Measurements from ENCODE around the gene MYO1H. TPM values are rescaled to one million over a fixed set of nuclear protein-coding genes. Genes with fewer than 3 reads are reported as not detected.
"Not testable (repeated sequence)": the region's sequence is repeated elsewhere in the genome, so short reads cannot be mapped to it uniquely, and the experiment has no call there.

MYO1H gene
- total RNA-seq, 1 donor from 2014 or later = not detected

DNA sequence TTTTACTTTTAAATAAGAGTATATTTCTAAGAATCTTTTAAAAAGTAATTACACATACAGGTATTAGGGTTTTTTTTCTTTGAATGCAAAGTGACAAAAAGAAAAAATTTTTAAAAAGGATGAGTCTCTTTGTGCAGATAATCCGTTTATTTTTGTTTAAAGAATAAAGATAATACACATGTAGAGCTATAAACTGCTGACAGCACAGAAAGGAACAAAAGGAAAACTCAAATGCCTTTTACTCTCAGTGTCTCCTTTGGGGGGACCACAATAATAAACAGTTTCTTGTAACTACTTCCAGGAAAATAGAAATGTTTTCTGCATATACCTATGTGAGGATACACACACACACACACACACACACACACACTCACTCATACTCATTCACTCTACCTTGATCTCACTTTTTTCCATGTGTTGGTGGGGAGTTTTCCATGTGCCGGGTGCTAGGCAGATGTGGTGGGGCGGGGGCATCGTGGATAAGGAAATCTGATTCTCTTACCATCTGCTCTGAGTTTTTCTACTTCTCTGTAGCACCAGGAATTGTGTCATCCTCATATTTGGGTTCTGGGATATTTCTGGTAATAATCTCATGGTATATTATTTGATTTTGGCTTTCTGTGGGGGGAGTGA lies 71.3 kb downstream of the MYO1H start:
- no peak for DNase-seq (ENCODE audit: low read depth, low spot score)

DNA sequence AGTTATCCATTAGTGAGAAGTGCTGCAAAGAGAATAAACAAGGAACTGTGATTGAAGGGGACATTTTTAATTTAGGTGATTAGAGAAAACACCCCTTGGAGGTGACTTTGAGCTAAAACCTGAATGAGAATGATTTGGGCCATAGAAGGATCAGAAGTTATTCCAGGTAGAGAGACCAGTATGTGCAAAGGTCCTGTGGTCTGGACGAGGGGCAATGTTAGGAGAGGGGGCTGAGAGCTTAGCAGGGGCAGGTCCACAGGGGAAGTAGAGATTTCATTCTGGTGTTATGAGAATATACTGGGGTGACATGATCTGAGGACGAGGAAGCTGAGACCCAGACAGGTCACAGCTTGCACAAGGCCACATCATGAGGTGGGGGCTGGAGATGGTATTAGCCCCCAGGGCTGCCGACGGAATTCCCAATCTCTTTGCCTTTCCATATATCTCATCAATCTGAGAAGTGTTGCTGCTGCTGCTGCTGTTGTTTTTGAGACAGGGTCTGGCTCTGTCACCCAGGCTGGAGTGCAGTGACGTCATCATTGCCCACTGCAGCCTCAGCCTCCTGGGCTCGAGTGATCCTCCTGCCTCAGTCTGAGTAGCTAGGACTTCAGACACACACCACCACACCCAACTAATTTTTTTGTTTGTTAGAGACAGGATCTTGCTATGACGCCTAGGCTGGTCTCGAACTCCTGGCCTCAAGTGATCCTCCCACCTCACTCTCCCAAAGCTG lies 73.8 kb downstream of the MYO1H start:
- no peak for DNase-seq (ENCODE audit: low read depth, low spot score)

DNA sequence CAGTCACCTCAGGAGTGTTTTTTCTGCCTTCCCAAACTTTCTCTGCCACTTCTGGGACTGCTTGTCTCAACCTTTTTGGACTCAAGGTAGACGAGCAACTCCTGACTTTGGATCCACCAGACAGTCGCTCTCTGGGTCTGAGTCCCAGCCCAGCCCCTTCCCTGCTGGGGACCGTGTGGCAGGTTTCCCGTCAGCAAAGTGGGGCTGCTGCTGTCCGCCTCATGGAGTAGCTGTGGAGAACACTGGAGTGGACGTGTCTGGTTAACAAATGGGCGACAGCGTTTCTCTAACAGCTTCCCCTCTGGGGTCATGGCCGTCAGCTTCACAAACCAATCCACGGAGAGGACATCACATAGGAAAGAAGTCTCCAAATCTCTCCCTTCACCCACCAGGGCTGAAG lies 74.6 kb downstream of the MYO1H start:
- DNase-seq (ENCODE audit: low read depth, low spot score) = no peak

DNA sequence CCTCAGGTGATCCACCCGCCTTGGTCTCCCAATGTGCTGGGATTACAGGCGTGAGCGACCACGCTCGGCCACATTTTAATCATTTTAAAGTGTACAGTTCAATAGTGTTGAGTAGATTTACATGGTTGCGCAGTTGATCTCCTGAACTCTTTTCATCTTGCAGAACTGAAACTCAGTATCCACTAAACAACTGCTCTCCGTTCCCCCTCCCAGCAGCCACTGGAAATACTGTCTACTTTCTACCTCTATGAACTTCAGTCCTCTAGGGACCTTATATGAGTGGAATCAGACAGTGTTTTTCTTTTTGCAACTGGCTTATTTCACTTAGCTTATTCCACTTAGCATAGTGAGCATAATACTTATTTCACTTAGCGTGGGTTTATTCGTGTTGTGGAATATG lies 75.7 kb downstream of the MYO1H start:
- no peak for DNase-seq (ENCODE audit: low read depth, low spot score)

DNA sequence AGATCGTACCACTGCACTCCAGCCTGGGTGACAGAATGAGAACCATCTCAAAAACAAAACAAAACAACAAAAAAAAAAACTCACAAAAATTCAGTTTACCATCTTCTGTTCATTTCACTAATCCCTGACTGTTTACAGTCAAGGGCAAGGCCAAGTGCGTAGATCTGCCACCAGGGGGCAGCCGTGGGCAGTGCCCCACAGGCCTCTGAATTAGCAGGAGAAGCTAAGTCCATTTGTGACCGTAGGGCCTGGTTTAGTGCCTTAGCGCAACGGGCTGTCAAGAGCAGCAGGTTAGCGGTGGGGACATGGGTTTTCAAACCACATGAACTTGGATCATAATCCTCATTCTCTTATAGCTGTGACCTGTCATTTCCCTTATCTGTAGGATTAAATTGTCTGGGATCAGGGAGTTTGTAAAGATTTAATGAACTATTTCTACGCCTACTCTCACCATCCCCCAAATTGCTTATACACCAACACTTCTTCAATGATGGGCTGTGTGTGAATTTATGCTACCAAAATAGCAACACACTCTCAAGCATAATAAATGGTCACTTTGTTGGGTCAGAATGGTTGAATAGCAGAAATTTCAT lies 80.4 kb downstream of the MYO1H start:
- DNase-seq (ENCODE audit: low read depth, low spot score) = peak; percentile 49

GRCh38 chr12:109428804-109429203 lies 81.1 kb downstream of the MYO1H start:
- DNase-seq (ENCODE audit: low read depth, low spot score) = not testable (repeated sequence)

DNA sequence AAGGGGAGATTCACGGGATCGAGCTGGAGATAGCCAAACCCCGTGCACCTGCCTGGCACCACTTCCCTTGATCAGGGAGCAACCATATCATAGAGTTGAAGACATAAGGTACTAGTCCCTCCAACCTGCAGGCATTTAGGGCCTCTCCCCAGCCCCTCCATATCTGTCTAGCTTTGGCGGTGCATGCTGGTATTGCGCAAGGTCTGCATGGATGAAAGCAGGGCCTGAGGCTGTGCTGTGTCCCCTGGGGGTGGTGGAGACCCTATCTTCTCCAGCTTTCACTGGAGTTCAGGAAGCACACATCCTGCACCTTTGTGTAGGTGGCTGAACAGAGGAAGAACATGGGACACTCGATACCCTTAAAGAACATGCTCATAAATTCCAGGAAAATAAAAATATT lies 82.5 kb downstream of the MYO1H start:
- no peak for DNase-seq (ENCODE audit: low read depth, low spot score)

- no peak for DNase-seq (ENCODE audit: low read depth, low spot score)
Measured at GRCh38 chr12:109432431-109432830, 84.7 kb downstream of the MYO1H start.

- peak; percentile 58 for DNase-seq (ENCODE audit: low read depth, low spot score)
Measured at GRCh38 chr12:109432842-109433304, 85.2 kb downstream of the MYO1H start.

DNA sequence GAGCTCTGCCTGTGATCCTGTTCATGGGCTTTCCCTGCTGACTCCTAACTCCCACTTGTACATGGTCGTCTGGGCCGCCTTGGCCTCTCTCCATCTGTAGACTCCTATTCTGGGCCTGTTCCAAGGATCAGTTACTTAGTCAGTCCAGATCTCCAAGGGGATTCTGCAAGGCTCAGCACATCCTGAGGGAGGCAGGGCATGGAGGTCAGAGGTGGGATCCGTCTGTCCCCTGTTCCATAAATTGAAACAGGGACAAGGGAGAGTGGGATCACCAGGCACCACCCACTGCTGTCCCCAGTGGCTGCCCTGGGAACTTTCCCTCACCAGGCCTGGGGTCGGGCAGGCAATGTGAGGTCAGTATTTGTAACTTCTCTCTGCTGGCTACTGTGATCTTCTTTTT lies 85.9 kb downstream of the MYO1H start:
- DNase-seq (ENCODE audit: low read depth, low spot score) = no peak

- no peak for DNase-seq (ENCODE audit: low read depth, low spot score)
Measured at GRCh38 chr12:109434582-109434981, 86.9 kb downstream of the MYO1H start.

DNA sequence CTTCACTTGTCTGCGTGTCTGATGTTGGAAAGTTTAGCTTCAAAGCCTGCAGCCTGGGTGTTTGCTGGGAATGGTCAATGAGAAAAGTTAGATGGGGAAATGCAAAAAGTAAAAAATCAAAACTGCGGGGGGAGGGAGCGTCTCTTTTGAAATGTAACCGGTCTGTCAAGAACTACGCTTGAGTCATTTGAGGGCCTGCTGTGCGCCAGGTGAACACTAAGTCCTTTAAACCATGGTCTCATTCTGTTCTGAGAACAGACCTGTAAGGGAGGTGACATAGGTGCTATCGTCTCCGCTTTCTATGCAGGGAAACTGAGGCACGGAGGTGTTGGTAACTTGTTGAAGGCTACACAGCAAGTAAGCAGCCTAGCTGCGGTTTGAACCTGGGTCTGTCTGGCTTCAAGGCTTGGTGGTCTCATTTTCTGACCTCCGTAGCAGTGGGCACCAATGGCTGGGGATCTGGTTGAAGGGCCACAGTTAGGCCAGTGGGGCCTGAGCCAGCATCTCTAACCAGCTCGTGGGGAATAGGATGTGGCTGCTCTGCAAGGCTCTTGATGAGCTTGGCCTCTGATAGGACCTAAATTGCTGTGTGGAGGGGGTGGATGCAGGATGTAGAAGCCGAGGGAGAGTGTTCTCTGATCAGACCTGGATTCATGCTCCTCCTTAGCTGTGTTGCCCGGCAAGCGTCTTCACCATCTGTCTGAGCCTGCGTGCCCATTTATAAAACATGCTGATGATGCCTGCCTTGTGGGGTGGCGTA lies 87.9 kb downstream of the MYO1H start:
- DNase-seq (ENCODE audit: low read depth, low spot score) = no peak

DNA sequence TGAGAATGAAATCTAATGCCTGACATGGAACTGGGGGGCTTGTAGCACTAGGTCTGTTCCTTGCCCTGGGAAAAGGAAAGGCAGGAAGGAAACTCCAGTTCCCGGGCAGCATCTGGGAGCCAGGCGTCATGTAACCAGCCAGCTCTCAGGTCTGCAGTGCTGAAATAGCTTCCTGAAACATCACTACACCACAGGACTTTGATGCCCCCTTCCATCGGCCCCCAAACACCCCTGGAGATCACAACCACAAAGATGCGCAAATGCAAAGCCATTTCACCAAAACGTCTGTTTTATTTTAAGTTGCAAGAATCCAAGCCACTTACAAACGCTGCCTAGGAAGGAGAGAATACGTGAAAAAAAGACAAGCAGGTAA lies 88.5 kb downstream of the MYO1H start:
- no peak for DNase-seq (ENCODE audit: low read depth, low spot score)

GRCh38 chr12:109439181-109439580 lies 91.5 kb downstream of the MYO1H start:
- DNase-seq (ENCODE audit: low read depth, low spot score) = no peak

DNA sequence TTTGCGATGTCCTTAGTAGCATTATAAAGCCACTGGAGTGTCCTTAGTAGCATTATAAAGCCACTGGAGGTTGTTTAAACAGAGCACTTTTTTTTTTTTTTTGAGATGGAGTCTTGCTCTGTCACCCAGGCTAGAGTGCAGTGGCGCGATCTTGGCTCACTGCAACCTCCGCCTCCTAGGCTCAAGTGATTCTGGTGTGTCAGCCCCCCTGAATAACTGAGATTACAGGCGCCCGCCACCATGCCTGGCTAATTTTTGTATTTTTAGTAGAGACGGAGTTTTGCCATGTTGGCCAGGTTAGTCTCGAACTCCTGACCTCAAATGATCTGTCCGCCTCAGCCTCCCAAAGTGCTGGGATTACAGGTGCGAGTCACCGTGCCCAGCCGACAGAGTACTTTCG lies 92.3 kb downstream of the MYO1H start:
- not testable (repeated sequence) for DNase-seq (ENCODE audit: low read depth, low spot score)

DNA sequence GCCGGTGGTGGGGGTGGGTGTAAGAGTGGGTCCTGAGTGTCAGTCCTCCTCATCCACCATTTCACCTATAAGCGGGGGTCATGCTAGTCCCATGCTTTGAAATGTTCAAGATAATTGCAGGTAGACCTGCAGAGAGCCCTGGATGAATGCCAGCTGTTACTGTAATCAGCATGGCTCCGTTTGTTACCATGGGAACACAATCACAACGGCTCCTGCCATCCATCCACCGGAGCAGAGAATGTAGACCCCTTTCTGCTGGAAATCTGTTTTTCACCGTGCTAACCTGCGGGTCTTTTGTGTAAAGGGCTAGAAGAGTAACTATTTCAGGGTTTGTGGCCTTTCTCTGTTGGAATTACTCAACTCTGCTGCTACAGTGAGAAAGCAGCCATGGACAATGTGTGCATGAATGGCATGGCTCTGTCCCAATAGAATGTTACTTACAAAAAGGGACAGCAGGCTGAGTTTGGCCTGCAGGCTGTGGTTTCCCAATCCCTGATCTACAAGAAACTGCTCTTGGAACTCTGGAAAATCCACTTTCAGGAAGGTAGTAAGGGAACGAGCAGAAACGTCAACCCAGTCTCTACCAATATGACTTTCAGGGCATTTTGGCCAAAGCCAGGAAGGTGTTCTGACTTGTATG lies 93.3 kb downstream of the MYO1H start:
- DNase-seq (ENCODE audit: low read depth, low spot score) = no peak

GRCh38 chr12:109443794-109444193 lies 96.1 kb downstream of the MYO1H start:
- DNase-seq (ENCODE audit: low read depth, low spot score) = no peak

GRCh38 chr12:109444259-109444658 lies 96.6 kb downstream of the MYO1H start:
- DNase-seq (ENCODE audit: low read depth, low spot score) = no peak

GRCh38 chr12:109445191-109445609 lies 97.5 kb downstream of the MYO1H start:
- no peak for DNase-seq (ENCODE audit: low read depth, low spot score)

GRCh38 chr12:109446869-109447268 lies 99.2 kb downstream of the MYO1H start:
- no peak for DNase-seq (ENCODE audit: low read depth, low spot score)

- DNase-seq (ENCODE audit: low read depth, low spot score) = no peak
Measured at GRCh38 chr12:109447482-109447881, 99.8 kb downstream of the MYO1H start.

GRCh38 chr12:109448272-109448671 lies 100.6 kb downstream of the MYO1H start:
- no peak for DNase-seq (ENCODE audit: low read depth, low spot score)
